Umbilical cord (tissue), 2 donors: ENCODE results near the gene ARL6IP4. TPM values are rescaled to one million over a fixed set of nuclear protein-coding genes. Genes with fewer than 3 reads are reported as not detected.

ENCODE experiments used
- DNase-seq: peaks from one replicate; pipeline ENCODE4 v3.0.0-alpha.2; 2015; ENCODE audit warnings: low spot score
- total RNA-seq: library from RNA; depleted of rRNA; stranded (reverse); fragments of >200 nt; gene quantifications from one replicate; pipeline ENCODE4 v1.2.3, GENCODE V29; 2014; ENCODE audit warnings: low replicate concordance; ENCODE audit not compliant: insufficient read depth

The ARL6IP4 gene
- total RNA-seq, 1 donor from 2014 or later: 105 TPM

DNA sequence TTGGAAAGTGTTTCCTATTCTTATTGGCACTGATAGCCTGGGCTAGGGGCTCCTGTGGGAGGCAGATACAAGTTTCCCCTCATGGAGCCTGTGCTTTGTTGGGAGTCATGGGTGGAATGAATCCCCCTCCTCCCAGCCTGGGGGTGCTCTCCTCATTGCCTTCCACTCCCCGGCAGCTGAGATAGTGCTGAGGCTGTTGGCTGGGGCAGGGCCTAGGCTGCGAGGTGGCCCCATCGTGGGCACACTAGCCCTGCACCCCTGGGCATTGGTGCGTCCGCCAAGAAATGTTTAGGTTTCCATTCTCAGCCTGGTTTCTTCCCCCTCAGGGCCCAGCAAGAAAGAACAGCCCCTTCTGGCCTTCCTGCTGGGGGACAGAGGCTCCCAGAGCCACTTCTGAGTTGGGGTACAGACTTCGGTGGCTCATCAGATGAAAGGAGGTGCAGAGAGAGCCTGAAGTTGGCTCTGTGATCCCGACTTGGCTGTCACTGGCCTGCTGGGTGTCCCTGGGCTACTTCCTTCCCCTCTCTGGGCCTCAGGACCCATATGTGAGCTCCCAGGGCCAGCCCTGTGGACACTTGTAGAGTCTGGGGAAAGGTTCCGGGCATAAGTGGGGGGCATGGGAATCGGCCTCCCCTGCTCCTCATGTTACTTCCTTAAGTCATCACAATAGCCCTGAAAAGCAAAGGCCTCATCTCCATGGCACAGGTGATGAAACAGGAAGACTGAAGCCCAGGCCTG, 2.7 kb upstream of the ARL6IP4 start:
- no peak for DNase-seq

DNA sequence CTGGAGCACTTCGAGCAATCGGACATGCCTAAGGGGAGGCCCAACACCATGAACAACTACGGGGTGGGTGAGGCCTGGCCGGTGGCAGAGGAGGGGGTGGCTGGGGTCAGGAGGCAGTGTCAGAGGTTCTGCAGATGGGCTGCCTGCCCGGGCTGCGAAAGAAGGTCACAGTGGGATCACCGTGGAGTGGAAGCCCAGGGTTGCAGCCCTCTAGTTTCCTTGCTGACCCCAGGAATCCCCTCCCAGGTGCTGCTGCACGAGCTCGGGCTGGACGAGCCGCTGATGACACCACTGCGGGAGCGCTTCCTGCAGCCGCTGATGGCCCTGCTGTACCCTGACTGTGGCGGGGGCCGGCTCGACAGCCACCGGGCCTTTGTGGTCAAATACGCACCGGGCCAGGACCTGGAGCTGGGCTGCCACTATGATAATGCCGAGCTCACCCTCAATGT, 1.9 kb upstream of the ARL6IP4 start:
- no peak for DNase-seq

DNA sequence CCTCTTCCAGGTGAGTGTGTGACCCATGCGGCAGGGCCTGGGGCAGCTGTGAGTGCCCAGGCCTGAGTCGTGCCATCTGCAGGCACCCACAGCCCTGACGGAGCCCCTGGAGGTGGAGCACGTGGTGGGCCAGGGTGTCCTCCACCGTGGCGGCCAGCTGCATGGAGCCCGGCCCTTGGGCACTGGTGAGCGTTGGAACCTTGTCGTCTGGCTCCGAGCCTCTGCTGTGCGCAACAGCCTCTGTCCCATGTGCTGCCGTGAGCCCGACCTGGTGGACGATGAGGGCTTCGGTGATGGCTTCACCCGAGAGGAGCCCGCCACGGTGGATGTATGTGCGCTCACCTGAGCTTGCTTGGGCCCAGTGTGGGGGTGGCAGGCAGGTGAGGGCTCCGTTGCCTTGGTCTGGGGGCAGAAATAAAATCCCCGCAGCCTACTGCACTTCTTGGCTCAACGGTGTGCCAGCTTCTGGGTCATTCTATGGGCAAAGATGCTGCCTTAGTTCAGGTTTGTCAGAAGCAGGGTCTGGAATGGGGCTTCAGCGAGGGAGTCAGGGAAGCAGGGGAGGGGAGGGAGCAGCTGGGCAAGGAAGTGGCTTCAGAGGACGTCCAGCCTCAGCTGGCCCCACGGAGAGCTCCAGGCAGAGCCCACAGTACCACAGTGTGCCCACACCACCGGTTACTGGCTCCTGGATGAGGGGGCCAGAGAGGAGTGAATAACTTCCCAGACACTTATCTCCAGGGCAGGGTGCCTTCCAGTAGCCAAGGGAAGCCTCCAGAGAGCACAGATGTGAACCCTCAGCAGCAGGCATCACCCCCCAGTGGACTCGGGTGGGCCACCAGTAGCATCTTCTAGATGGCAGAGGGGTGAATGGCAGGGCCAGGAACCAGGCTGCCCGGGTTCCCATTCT, 1.2 kb upstream of the ARL6IP4 start:
- no peak for DNase-seq

DNA sequence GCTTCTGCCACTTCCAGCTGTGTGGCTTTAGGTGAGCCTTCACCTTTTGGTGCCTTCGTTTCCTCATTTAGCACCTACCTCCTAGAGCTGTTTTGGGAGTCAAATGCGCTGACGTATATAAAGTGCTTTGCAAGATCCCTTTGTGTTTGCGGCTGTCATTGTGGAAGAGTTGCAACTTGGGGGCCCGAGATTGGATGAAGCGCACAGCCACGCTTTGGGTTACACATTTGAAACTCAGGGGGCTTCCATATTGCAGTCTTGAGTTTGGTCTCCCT, 636 bp upstream of the ARL6IP4 start:
- DNase-seq: no peak

DNA sequence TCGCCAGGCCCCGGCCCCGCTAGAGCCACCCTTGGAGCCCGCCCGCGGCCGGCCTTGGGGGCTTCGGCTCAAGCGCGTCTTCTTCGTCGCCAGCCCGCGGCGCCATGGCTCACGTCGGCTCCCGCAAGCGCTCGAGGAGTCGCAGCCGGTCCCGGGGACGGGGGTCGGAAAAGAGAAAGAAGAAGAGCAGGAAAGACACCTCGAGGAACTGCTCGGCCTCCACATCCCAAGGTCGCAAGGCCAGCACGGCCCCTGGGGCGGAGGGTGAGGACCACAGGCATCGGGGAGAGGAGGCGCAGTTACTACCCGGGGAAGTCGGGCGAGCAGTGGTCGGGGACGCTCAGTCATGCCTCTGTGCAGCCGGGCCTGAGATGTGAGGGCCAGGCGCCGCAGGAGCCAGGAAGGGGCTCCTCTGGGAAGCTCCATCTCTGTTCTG, 573 bp downstream of the ARL6IP4 start:
- DNase-seq: peak; percentile 28

DNA sequence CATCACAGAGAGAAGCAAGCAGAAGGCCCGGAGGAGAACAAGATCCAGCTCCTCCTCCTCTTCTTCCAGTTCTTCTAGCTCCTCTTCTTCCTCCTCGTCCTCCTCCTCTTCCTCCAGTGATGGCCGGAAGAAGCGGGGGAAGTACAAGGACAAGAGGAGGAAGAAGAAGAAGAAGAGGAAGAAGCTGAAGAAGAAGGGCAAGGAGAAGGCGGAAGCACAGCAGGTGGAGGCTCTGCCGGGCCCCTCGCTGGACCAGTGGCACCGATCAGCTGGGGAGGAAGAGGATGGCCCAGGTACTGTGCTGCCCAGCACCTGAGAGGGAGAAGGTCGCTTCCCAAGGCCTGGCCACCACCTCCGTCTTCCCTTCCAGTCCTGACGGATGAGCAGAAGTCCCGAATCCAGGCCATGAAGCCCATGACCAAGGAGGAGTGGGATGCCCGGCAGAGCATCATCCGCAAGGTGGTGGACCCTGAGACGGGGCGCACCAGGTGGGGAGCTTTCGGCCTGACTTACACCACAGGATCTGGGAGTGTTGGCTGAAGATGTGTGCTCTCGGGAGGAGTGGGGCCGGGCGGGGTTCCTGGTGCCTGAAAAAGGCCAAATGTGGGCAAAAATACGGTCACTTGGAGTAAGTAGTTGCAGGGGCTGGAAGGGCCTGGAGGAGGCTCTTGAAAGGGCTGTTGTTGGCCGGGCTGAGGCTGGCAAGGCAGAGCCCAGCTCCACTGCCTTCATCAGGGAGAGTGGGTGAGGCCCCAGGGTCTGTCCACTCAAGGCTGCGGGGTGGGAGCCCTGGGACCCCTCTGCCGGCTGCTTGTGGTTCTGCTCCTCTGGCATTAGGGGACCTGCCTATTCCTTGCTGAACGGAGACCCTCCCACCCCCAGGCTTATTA, 1.4 kb downstream of the ARL6IP4 start:
- no peak for DNase-seq

DNA sequence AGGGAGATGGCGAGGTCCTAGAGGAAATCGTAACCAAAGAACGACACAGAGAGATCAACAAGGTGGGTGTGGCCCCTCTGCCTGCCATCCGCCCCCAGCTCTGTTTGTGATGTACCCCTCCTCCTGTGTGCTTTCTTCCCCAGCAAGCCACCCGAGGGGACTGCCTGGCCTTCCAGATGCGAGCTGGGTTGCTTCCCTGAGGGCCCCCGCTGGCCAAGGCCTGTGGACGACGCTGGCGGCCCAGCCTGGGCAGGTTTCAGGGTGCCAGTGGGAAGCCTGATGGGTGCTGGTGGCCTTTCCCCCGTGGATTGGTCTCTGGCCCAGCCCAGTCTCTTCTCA, 2.0 kb downstream of the ARL6IP4 start:
- DNase-seq: no peak

DNA sequence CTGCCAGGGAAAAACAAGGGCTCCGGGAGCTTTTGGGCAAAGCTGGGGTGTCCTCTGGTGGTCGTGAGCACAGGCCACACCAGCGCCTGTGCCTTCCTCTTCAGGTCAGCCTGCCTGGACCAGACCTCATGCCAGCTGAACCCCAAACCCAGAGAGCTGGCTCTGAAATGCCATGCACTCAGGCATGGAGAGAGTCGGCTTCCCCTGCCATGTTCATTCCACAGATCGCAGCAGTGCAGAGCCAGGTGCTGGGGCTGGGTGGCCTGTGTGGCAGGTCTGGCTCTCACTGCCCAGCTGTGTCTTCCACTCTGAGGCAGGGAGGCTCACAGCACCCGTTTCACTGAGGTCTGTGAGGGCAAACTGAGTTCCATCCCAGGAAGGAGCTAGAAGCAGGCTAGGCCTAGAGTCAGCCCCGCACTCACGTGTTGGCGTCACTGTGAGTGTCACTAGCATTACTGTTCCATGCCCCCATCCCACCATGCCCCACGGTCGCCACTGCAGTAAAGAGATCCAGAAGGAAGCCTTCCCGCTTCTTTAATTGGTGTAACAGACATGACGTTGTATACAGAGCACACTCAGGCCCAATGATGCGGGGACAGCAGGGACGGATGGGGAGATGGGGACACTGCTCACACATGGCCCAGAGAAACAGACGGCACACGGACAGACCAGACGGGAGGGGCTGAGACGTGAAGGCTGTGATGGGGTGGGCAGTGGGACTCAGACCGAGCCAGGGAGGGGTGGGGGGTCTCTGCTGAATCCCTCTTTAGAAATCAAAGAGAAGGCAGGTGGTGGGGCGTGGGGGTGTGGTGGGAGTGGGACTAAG, 2.7 kb downstream of the ARL6IP4 start:
- DNase-seq: no peak

DNA sequence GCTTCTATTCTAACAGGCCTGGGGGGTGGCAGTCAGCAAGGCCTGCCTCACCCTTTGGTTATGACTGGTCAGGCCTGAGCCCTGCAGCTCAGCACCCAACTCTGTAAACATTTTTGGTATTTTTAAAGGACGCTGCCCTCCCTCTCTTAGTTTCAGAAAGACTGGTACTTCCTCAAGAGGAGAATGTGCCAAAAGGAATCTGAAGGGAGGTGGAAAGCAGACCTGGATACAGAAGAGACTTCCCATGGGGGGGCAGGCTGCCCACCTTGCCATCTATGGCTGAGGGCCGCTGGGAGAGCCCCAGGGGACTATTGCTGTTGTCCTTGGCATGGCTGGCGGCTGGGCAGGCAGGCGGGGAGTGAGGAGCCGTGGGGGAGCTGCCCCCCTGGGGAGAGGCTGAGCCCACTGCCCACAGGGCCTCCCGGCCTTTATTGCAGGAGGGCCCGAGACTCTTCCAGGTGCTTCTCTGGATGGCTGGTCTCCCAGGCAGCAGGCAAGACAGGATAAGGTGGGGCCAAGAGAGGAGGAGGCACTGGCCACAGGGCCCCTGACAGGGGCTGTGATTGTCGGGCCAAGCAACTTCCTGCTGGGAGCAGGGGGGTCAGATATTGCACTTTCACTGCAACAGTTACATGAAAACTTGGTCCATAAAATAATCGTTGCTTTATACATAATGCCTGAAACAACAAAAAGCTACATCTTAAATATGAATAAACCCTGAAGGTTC, 3.5 kb downstream of the ARL6IP4 start:
- DNase-seq: peak; percentile 18

DNA sequence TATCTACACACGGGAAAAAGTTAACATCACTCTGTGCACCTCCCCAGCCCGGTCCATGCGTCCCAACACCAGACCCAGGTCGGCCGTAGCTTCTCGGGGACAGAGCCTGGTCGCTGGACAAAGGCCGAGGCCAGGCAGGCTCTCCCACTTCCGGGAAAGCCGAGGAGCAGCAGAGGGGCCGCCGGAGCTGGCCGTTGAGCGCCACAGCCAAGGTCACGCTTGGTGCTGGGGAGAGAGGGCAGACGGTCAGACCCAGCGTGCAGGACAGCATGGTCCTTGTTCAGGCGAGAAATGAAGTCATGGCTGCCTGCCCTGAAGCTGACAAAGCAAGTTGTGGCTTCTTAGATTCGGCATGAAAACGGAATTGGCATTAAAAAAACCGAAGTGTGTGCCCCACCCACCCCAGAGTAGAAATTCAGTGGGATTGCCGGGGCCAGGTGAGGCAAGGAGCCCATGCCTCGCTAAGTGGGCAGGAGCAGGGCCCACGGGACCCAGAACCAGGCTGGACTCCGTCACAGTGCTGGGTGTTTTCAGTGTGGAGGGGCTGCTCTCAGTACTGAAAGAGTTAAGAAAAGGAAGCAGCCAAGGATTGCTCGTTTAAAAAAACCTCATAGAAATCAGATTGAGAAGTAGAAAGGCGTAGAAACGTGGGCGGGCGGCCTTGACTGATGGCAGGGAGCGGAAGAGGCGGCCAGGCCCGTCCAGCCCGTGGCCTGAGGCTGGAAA, 4.3 kb downstream of the ARL6IP4 start:
- peak; percentile 26 for DNase-seq

DNA sequence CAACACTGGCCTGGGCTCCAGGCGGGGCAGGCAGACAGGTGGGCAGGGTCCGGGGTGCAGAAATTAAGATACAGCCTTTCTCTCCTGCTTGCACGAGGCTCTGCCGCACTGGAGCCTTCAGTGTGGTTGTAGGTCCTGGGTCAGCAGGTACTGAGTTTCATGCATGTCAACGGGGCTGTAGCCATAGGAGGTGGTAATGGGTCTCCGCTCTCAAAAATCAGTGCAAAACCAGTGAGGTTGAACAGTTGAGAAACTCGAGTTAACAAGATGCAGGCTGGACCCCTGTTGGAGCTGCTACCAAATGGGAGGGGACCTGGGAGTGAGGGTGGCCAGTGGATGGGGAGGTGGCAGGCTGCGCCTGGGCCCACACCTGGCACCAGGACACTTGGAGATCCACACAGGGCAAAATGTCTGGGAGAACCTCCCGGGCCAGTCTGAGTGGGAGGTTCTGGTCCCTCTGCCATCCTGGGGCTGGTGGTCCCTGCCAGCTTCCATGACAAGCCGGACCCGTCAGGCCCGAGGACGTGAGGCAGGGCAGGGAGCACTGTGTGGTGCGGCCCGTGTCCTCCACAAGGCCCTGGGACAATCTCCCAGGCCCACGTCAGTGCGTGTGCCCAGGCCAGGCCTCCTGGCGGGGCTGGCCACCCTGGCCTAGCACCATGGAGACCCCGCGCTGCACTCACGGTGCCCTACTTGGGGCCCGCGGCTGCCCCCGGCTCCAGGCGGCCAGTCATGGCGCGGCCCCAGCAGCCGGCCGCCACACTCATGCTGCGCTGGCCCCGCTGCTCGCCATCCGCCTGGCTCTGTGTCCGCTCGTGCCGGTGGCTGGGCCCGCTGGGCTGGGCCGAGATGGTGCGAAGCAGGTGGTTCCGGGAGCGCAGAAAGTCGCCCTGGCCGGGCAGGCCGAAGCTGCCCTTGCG, 5.1 kb downstream of the ARL6IP4 start:
- no peak for DNase-seq

DNA sequence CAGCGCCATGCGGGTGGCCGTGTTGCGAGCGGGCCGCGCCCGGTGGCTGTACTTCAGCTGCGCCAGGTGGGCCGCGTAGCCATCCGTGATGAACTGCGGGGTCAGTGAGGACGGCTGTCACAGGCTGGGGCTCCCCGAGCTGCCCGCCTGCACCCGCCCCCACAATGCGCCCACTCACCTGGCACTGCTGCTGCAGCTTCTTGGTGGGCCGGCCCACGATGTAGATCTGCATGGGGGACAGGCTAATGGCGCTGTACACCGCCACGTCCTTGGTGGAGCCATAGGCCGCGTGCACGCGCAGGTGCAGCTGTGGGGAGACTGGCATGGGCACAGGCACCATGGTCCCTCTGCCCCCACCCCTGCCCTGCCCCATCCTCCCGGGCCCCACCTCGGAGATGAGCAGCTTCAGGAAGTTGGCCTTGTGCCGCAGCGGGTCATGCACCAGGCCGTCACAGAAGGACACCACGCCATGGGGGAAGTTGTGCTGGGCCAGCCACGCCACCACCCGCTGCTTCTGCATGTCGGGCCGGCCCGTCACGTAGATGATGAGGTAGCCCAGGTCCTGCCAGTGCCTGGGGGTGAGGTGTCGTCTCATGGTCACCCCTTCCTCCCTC, 5.9 kb downstream of the ARL6IP4 start:
- DNase-seq: no peak

DNA sequence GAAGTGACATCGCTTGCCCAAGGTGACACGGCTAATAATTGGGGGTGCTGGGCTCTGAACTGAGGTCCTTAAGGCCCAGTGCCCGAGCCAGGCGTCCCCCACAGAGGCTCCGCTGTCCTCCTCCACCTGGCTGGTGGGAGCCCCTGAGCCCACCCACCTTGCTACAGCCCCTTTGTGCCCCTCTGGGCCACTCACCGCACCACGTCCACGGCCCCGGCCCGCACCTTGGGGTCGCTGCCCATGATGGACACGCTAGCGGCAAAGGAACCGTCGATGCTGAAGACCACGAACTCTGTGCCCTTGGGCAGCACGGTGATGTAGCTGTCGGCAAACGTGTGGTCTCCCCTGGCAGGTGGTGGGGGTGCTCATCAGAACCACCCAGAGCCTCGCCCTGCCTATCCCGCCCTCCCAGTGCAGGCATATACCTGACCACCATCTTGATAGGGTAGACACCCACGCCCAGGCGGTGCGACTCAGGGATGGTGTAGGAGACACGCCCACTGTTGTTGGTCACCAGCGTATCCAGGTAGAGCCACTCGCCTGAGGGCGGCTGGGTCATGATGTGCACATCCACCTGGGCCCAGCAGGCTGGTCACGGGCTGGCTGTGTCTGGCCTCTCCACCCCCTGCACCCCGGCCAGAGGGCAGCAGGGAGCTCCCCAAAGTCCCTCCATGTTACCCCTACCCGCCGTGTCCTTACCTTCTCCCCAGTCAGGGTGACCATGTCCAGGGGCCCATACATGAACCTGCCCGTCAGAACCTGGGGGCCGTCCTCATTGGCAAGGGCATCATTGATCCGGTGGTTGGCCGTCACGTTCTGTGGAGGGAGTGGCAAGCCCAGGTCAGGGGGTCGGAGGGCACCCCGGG, 6.8 kb downstream of the ARL6IP4 start:
- no peak for DNase-seq

DNA sequence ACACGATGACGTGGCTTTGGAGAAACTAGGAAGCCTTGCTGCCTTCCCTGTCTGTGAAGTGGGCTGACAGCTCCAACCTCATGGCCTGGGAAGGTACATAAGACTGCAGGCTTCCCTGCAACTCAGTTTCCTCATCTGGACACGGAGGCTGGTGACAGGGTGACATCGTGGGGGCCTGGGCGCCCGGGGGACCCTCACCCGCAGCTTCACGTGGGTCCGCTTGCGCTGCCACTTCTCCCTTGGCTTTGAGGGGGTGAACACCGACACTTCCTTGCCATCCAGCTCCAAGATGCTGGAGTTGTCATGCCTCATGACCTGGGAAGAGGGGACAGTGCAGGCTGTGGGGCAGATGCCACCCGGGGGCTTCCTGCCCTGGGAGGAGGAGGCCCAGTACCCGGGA, 7.6 kb downstream of the ARL6IP4 start:
- no peak for DNase-seq

DNA sequence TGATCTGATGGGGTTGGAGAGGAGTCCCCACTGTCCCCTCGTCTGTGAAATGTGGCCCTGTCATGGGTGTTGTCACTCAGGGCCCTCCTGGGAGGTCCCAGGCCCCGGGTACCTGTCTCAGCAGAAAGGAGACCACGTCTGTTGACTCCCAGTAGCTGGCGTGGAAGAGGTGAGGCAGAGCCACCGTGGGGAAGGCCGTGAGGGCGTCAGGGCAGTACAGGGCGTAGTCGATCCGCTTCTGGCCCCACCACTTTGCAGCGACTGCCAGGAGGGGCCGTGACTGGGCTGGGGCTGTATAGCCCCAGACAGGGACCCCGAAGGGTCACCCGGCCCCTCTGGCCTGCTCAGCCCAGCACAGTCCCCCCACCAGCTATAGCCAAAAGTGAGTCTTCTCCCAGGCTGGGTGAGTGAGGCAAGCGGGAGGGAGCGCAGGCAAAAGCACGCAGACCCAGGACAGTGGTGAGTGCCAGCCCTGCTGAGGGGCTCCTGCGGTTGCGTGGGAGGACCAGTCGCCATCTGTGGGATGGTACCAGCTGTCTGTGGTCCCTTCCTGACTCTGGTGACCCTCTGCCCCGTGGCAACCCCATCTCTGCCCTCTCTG, 8.2 kb downstream of the ARL6IP4 start:
- no peak for DNase-seq

DNA sequence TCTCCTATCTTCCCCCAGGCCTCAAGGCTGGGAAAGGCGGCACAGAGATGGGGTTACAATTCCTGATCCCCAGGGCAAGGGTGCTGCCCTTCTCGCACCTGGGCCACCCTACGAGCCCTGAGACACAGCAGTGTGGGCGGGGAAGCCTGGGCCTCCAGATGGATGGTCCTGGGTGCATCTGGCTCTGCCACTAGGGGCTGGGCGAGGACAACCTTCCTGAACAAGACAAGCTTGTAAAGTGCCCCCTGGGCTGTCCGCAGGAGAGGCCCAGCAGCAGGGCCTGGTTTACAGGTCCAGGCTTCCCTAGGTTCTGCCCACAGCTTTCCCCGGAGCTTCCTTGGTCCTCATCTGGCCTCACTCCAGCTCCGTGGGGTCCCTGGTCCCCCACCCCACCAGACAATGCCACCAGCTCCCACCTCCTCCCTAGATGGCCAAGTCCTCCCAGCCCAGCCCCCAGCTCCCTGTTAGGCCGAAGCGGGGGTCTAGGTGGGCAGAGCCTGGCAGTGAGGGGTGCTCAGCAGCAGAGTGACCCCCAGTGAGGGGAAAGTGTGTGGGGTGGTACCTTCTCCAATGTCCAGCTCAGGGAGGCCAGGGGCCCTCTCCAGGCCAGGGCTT, 8.9 kb downstream of the ARL6IP4 start:
- no peak for DNase-seq
